Fibroblast of villous mesenchyme (primary cell): ENCODE measurements around the gene CNKSR1. TPM values are rescaled to one million over a fixed set of nuclear protein-coding genes. Genes with fewer than 3 reads are reported as not detected.

Experiments
- DNase-seq: peaks from one replicate; pipeline ENCODE4 v3.0.0-alpha.2; 2010; ENCODE audit warnings: low read depth
- H3K4me3 ChIP-seq: 2 replicates; pipeline ENCODE4 v1.5.1; 2011; ENCODE audit warnings: low read depth, mild to moderate bottlenecking, low read length
- CTCF ChIP-seq: IDR thresholded peaks from 2 replicates; pipeline ENCODE4 v1.5.1; 2012; ENCODE audit warnings: low read depth, mild to moderate bottlenecking, low read length; ENCODE audit not compliant: insufficient read depth
- total RNA-seq: library from RNA; depleted of rRNA; stranded (reverse); fragments of >200 nt; gene quantifications from 2 replicates; pipeline ENCODE4 v1.2.3, GENCODE V29; 2012

The CNKSR1 gene
- total RNA-seq, 1 donor = not detected

DNA sequence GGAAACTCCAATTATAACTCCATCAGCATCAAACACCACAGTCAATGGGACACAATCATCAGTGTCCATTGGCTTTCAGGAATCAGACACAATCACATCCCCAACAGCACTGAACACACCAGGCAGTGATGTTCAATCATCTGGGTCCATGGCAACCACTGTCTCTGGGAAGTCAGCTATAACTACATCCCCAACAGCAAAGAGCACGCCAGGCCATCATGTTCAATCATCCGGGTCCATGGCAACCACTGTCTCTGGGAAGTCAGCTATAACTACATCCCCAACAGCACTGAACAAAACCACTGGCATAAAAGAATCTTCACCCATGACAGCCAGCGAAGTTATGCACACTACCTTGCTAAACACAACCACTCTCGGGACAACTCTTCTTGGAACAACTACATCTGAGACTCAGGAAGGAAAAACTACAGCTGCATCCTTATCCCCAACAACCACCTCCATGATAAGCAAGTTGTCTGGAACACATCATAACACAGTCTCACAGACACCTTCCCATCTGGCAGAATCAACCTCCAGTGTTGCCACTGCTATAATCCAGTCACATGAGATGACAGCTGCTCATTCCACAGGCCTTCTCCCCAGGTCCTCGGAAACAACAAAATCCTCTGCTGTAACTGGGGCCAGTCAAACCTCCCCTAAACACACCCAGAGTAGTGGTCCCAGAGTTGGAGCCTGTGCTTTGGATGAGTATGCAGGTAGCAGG, 33.0 kb downstream of the CNKSR1 start:
- no peak for DNase-seq
- H3K4me3 ChIP-seq = no peak overlapping the region
- no peak for TF ChIP-seq CTCF

- no peak for DNase-seq
- H3K4me3 ChIP-seq = no peak overlapping the region
- no peak for TF ChIP-seq CTCF
Observed at GRCh38 chr1:26212726-26213125, 35.4 kb downstream of the CNKSR1 start.

DNA sequence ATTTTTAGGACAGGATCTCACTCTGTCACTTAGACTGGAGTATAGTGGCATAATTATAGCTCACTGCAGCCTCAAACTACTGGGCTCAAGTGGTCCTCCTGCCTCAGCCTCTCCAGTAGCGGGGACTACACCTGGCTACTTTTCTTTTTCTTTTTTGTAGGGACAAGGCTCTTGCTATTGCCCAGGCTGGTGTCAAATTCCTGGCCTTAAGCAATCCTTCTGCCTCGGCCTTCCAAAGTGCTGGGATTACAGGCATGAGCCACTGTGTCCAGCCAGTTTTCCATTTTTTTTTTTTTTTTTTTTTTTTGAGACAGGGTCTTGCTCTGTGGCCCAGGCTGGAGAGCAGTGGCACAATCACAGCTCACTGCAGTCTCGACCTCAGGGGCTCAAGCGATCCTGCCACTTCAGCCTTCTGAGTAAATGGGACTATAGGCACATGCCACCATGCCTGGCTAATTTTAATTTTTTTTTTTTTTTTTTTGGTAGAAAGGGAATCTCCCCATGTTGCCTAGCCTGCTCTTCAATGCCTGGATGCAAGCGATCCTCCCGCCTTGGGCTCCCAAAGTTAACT, 36.1 kb downstream of the CNKSR1 start:
- no peak for TF ChIP-seq CTCF
- H3K4me3 ChIP-seq = no peak overlapping the region
- DNase-seq = no peak

DNA sequence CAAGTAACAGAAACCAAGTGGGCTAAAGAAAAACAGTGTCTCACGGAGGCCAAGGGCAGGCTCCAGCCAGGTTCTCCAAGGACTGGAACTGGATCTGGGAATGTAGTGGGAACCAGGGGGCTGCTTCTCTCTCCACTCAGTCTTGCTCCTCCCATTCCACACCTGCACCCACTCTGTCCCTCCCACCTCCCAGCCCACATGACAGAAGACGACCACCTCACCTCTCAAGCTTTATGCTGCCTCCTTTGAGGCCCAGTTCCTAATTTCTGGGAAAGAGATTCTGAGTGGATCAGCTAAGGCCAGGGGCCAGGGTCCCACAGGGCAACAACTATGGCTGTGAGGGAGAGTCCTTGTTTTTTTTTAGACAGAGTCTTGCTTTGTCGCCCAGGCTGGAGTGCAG, 38.0 kb downstream of the CNKSR1 start:
- TF ChIP-seq CTCF = no peak
- DNase-seq = no peak
- H3K4me3 ChIP-seq = no peak overlapping the region

DNA sequence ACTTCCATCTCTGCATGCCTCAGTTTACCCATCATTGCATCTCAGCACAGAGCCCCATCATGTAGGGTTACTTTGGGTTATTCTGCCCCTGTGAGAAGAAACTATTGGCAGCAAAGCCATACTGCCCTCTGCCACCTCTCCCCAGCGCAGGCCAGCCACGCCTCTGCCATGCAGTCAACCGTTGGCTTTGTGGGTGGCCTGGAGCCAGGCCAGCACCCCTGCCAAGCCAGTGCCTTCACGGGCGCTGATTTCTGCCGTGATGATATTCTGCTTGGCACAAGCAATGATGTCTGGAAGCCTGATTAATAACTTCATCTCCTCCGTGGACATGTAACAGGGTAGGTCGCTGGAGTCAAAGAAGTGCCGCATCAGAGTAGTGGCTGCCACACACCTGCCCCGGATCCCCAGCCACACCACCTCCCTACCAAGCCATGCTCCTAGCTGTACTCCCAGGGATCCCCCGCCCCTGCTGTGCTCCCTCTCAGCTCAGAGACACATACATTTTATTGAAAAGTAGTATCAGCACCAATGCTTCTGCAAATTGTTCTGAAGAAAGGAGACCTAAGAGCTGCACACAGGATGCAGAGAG, 41.7 kb downstream of the CNKSR1 start:
- no peak for DNase-seq
- no peak for TF ChIP-seq CTCF
- no peak overlapping the region for H3K4me3 ChIP-seq

- no peak for DNase-seq
- no peak for TF ChIP-seq CTCF
- no peak overlapping the region for H3K4me3 ChIP-seq
Observed at GRCh38 chr1:26220199-26220912, 43.1 kb downstream of the CNKSR1 start.
